HG03175 (cell line): ENCODE data around the gene MTREX.
"Not testable (repeated sequence)": the region's sequence is repeated elsewhere in the genome, so short reads cannot be mapped to it uniquely, and the experiment has no call there.

Experiments
- ATAC-seq: cut with Tn5 transposase; IDR thresholded peaks from one replicate; pipeline ENCODE4 v1.9.1; 2021; ENCODE audit warnings: mild to moderate bottlenecking, moderate library complexity; ENCODE audit not compliant: unreplicated experiment

MTREX gene

DNA sequence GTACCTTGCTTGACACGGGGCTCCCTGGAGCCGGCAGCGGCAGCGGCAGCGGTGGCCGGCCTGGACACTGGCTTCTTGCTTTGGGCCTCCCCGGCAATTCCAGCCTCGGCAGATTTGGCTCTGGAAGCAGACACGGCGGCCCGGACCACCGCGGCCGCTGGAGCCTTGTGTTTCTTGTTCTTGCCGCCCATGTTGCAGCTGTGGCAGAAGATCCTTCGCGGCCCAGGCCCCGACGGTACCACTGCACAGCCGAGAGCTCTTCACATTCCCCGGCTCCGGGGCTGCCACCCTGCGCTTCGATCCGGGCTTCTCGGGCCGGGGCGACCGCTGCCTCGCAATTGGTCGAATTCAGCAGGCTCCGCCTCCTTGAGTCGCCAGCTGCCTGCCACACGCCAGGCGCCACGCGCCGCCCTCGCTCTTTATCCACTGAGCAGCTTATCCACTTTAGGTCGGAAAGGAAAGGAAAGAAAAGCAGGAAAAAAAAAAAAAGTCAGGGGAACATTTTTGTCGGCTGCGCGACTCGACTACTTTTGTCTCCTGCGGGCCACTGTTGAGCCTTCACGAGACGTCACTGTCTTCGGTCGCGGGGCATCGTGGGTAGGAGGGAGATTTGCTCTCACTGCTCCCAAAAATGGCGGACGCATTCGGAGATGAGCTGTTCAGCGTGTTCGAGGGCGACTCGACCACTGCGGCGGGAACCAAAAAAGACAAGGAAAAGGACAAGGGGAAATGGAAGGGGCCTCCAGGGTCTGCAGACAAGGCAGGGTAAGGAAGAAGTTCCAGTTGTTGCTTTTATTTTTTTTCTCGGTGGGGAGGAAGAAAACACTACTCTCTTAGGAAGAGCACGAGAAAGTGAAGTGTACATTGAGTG lies at the start of gene MTREX, which contains the start of gene DHX29:
Gene MTREX, plus strand, starts transcription at position 607 of the 871 bp plus-strand sequence. Its CDS starts 25 bp downstream, at position 632.
Gene DHX29, minus strand, starts transcription at position 312 of the 871 bp plus-strand sequence. Its CDS starts 121 bp downstream, at position 191.
- peak; percentile 92 for ATAC-seq

DNA sequence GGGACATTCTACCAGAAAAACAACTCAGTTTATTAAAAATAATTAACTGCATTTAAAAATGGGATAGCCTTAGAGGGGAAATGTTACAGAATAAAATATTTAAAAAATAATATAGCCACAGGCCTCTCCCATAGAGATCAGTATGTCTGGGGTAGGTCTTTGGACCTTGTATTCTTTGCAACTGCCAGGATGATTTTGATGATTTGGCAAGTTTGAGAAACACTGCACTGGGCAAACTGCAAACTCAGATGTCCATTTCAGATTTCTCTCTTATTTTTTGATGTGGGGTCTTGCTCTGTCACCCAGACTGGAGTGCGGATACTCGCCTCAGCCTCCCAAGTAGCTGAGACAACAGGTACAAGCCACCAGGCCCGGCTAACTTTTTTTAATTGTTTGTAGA lies 49.5 kb upstream of the MTREX start:
- no peak for ATAC-seq

DNA sequence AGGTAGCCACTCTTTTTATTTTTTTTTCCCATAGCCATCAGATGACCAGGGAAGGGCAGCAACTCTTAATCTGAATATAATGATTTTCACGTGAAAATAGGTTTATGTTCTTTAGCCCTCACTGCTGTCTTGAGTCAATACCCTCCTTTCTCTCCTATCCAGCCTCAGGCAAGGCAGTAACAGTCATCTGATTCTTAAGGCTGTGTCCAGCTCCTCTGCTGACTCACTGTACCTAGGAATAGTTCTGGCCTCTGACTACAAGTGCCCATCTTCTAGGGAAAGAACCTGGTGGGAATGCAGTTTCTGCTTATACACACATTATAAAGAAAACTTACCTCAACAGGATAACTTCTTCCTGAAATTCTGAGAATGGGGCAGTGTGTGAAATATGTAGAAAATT lies 31.0 kb upstream of the MTREX start:
- no peak for ATAC-seq

DNA sequence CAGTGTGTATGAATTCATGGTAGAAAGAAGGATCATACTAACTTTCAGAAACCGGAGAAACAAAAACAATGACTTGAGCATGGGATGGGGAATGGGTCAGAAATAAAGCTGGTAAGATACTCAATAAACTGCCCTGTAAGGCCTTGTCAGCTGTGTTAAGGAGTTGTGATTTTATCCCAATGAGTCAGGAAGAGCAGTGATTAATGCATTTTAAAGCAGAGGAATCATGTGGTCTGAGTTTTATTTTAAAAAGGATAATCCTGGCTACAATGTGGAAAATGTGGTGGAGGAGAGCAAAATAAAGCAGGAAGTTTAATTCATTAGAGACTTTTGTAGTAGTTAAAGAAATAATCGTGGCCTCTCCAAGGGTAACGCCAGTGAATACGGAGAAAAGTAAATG lies 29.0 kb upstream of the MTREX start:
- ATAC-seq = no peak

DNA sequence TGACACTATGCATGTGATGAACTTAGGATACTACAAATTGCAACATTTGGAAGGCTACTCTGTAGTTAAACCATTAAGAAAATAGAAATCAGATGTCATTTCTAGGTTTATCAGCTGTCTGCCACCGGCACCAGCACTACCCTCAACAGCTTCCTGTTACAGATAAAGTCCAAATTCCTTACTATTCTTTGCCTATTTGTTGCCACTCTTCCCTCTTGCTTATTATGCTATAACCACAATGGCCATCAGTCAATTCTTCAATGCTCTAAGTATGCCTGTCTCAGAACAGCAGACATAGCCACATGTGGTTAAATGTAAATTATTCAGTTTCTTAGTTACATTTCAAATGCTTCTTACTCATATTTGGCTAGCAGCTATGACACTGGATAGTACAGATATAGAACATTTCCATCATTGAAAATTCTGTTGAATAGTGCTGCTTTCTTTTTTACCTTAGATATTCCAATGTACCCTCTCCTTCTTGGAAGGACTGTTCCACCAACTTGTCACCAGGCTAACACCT lies 21.3 kb upstream of the MTREX start:
- no peak for ATAC-seq

DNA sequence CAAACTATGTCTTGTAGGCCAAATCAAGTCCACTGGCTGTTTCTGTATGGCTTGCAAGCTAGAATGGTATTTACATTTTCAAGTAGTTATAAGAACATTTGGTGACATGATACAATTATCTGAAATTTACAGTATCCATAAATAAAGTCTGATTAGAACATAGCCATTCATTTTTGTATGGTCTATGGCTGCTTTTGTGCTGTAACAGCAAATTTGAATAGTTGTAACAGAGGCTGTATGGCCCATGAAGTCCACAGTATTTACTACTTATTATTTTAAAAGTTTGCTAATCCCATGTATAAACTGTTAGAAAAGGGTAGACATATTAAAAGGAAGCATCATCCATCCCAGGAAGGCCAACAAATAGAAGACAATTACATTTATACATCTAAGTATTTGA lies 18.0 kb upstream of the MTREX start:
- ATAC-seq = no peak

DNA sequence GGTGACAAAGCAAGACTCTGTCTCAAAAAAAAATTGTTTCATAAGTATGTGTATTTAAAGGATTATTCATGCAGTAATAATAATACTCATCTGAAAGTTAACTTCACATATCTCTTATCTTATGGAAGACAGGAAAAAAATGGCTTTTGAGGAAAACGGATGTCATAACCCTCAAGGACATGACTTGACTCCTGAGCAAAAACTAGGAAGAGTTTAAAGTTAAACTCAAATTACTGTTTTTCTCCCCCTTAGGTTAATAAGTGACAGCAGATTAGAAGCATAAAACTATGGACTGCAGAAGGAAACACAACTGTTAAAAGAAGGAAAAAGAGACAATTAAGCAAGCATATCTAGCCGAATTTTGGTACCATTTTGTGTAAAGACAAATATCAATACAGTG lies 16.8 kb upstream of the MTREX start:
- ATAC-seq = no peak

DNA sequence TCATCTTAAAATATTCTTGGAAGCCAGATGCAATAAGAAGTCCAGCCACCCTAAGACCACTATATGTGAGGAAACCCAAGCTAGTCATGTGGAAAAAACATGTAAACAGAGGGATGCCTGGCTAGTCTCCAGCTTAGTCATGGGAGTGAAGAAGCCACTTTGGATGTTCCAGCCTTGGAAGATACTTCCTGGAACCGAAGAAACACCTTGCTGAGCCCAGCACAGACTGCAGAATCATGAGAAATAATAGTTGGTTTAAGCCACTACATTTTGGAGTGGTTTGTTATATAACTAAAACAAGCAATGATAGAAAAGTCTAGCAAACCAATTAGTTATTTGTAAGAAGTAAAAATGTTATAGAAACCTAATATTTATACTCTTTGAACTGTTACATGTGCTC lies 12.9 kb upstream of the MTREX start:
- ATAC-seq = no peak

DNA sequence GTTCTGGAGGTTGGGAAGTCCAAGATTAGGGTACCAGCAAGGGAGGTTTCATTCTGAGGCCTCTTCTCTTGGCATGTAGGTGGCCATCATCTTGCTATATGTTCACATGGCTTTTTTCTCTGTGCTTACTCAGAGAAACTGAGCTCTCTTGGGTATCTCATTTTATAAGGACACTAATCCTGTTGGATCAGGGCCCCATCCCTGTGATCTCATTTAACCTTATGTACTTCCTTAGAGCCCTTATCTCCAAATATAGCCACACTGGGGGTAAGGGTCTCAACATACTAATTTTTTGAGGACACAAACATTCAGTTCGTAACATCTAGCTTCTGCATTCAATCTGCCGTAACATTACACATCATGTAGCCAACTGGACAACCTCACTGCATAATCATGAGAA lies 6.9 kb upstream of the MTREX start:
- no peak for ATAC-seq

DNA sequence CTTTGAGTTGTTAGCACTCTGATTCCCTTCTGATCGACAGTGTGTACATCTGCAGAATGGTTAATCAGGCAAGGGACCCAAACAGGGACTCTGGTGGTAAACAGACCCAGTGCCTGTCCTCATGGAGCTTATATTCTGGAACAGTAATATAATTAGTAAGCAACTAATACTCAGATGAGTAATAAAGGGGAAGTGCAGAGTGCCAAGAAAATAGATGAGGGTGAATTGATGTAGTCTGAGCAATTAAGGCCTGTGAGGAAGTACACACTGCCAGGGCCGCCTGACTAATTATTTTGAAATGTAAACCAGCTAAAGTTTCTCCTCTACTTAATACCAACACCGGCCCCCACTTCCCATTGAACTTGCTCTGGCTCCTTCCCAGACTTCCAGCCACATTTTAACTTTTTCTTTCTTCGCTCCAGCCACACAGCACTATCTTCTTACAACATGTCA lies 4.5 kb upstream of the MTREX start:
- no peak for ATAC-seq

DNA sequence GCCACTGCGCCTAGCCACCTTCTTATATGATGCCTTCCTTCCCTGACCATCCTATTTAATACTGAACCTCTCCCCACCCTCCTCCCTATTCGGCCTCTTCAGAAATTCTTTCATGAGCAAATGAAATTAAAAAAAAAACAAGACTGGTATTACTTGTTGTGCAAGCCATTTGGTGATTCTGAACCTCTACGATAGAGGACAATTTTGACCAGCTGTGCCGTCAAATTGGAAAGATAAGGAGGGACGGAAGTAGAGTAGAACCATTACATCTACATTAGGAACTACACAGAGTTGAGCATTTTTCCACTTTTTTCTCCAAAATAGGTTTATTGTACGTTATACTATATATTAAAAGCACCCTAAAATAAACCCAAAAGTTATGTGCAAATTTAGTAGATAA lies 3.2 kb upstream of the MTREX start:
- ATAC-seq = no peak

DNA sequence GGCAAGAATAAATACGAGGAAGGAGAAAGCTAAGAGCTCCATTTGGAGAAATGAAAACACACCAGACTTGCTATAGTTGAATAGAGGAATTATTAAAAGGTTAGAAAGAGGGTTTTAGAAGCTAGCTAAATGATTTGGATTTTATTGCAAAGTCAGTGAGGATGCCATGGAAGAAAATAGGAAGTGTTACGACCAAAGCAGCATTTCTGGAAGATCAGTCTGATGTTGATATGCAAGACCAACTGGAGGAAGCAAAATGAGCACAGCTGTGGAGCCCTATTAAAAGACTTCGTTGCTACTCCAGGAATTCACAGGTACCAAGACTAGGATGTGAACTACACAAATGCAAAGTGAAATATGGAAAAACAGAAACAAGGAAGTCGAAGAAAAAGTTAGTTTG lies 2.4 kb upstream of the MTREX start:
- ATAC-seq = no peak

DNA sequence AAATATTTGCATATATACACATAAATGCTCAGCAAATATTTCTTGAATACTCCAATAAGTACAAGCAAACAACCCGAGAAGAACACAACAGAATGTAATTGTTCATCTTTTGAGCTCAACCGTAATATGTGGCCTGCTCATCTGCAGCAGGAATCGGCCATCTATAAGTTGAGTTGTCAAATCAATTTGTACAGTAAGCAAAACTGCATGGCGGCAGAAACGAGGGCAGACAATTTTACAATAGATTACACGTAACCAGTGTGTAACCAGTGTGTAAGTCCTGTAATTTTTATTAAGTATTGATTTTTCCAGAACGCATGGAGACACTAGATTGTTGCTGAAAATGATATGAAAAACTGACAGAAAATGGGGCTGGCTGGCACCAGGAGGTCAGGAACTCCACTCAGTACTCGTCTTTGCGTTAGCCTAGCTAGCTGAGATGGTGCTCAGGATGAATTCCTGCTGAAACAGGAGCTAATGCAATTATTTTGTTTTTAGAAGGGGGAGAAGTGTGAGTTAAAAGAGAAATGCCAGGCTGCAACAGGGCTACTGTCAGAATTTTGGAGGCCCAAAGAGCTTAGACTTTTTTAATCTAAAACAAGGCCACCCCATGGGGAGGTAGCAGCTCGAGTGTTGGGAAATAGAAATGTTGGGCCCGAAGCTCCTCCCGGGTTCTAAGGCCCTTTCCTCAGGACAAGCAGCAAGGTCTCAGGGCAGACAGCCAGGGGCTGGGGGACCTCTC lies 977 bp upstream of the MTREX start:
- ATAC-seq = peak; percentile 1

DNA sequence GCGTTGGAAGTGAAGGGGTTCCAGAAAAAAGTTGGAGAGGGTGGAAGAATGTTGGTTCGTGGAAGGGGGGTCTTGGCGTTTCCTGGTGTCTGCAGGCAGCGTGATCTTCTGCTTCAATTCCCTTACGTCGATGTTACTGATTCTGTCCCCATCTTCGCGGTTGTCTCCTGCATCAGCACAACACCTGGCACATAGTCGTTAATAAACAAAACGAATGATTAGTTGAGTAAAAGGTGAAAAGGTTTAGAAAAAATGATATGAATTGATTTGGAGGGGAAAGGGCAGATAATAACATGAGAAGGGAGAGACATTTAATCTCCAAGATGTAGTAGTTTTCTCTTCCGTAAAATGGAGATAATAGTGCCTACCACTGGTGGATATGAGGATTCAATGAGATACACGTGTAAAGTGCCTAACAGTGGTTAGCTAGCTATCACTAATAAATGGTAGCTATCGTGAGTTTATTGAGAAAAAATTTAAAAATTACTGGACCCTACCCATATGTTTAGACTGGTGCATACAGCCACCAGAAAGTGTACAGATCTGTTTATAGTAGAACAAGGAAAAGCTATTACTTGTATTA lies 556 bp downstream of the MTREX start:
- peak; percentile 13 for ATAC-seq

DNA sequence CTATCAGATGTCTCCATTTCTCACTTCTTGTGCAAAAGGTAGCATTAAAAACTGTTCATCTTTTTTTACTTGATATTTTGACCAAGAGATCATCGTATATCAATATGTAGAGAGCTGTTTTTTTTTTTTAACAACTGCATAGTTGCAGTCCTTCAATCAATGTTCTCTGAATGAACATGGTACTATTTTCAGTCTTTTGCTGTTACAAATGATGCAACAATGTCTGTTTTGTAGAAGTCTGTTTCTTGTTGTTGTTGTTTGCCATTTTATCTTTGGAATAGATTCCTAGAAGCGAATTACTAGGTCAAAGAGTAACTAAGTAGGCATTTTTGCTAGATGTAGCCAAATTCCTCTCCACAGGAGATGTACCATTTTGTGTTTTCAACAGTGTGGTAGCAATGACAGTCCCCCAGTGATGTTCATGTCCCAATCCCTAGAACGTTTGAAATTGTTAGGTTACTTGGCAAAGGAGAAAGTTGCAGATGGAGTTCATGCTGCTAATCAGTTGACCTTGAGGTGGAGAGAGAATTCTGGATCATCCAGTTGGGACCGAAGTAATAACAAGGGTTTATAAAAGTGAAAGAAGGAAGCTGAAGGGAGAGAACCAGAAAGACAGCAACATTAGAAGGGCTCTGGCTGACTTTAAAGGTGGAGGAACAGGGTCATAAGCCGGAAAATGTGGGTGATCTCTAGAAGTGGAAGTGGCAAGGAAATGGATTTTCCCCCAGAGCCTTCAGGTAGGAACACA lies 6.3 kb downstream of the MTREX start:
- ATAC-seq = no peak

DNA sequence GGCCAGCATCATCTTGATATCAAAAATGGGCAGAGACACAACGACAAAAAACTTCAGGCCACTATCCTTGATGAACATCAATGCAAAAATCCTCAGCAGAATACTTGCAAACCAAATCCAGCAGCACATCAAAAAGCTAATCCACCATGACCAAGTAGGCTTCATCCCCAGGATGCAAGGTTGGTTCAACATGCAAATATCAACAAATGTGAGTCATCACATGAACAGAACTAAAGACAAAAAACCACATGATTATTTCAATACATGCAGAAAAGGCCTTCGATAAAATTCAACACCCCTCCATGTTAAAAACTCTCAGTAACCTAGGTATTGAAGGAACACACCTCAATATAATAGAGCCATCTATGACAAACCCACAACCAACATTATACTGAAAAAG lies 8.5 kb downstream of the MTREX start:
- ATAC-seq = no peak

DNA sequence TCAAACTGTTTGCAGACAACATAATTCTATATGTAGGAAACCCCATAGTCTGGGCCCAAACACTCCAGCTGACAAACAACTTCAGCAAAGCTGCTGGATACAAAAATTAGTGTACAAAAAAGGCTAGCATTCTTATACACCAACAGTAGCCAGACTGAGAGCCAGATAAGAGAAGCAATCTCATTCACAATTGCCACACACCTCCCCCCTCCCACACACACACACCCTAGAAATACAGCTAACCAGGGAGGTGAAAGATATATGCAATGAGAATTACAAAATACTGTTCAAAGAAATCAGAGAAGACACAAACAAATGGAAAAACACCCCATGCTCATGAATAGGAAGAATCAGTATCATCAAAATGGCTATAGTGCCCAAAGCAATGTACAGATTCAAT lies 9.0 kb downstream of the MTREX start:
- ATAC-seq = no peak

DNA sequence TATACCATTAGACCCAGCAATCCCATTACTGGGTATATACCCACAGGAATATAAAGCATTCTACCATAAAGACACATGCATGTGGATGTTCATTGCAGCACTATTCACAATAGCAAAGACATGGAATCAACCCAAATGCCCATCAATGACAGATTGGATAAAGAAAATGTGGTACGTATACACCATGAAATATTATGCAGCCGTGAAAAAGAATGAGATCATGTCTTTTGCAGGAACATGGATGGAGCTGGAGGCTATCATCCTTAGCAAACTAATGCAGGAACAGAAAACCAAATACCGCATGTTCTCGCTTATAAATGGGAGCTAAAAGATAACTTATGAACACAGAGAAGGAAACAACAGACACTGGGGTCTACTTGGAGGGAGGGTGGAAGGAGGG lies 10.4 kb downstream of the MTREX start:
- ATAC-seq = not testable (repeated sequence)

DNA sequence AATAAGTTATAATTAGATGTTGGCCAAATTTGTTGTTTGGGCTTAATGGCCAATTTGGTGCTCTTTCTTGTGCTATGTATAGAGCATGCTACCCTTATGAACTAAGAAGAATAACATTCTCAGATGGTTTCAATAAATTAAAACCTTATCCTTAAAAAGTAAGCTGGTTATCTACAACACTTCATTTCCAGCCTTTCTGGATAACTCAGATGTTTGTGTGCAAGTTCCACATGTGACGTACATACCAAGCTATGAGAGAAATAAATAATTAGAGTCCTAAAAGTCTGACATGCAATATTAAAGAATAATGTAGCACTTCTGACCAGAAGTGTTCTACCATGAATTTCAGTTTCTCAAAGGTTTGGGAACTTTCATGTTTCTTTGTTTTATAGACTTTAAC lies 11.7 kb downstream of the MTREX start:
- ATAC-seq = no peak

DNA sequence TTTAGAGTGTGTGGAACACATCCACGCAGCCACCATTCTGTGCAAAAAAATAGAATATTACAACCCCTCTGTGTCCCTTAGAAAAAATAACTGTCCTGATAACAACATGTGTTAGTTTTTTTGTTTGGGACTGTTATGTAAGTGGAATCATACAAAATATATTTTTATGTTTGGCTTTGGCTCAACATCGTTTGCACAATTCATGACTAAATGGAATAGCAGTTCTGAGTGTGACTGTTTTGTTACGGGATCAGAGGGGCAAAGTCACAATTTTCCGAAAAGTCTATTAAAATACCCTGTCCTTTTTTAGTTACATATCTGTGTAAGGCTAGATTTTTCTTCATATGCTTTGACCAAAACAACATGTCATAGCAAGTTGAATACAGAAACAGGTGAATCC lies 12.8 kb downstream of the MTREX start:
- ATAC-seq = no peak

DNA sequence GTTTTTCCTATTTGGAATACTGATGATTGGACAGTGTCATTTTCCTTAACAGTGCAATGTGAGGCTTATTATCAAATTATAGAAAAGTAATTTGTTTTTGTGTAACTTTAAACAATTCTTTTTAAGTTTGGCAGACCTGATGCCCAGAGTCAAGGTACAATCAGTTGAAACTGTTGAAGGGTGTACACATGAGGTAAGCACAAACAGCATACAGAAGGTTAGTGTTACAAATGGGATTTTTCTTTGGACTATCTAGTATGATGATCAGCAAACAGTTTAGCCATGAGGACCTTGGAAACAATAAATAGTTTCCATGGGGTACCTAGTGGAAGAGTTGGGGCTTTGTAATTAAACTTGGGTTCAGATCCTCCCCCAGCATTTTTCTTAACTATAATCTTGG lies 16.2 kb downstream of the MTREX start:
- no peak for ATAC-seq
